Skeletal muscle satellite cell (primary cell): Measurements from ENCODE around the gene CGB8.
"Not testable (repeated sequence)": the region's sequence is repeated elsewhere in the genome, so short reads cannot be mapped to it uniquely, and the experiment has no call there.

Experiments used
- H3K27me3 ChIP-seq: 2 replicates; pipeline ENCODE4 v1.7.0; 2013; ENCODE audit warnings: low read length; ENCODE audit not compliant: control insufficient read depth, insufficient read depth
- H3K36me3 ChIP-seq: 2 replicates; pipeline ENCODE4 v1.7.0; 2013; ENCODE audit warnings: mild to moderate bottlenecking, control low read depth, low read length; ENCODE audit not compliant: insufficient read depth
- H3K4me1 ChIP-seq: 2 replicates; pipeline ENCODE4 v1.7.0; 2013; ENCODE audit warnings: low read length; ENCODE audit not compliant: control insufficient read depth, insufficient read depth
- H3K4me2 ChIP-seq: 2 replicates; pipeline ENCODE4 v1.7.0; 2013; ENCODE audit warnings: mild to moderate bottlenecking, low read length
- H3K4me3 ChIP-seq: 2 replicates; pipeline ENCODE4 v1.7.0; 2013; ENCODE audit warnings: low read length
- H3K9ac ChIP-seq: 2 replicates; pipeline ENCODE4 v1.7.0; 2013; ENCODE audit warnings: mild to moderate bottlenecking, low read depth, low read length, moderate library complexity
- H3K9me3 ChIP-seq: replicated peaks from 2 replicates; pipeline ENCODE4 v1.7.0; 2013; ENCODE audit warnings: mild to moderate bottlenecking, control low read depth, low read length

Gene CGB8

DNA sequence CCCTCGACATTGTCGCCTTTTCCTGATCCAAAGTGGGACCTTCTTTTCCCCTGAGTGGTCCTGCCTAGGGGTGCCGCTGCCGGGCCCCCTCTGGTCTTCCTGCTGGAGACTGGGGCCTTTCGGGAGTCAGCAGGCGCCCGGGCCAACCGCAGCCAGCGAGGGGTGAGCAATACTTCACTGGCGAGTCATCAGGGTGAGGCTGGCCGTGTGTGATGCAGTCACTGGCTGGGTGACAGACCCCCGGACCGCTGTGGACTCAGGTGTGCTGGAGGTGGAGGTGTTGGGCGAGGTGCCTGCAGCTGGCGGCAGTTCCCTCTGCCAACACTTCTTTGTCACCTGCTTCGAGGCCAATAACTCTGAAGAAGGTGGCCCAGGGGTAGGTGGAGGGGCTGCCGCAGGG lies 6.7 kb downstream of the CGB8 start:
- no peaks in the 10 kb centered on the region for H3K9me3 ChIP-seq
- no peak overlapping the region for H3K4me3 ChIP-seq
- no peaks in the 10 kb centered on the region for H3K36me3 ChIP-seq
- H3K9ac ChIP-seq = no peak overlapping the region
- H3K4me1 ChIP-seq = peaks cover 19% of the 10 kb centered on the region
- no peak overlapping the region for H3K4me2 ChIP-seq
- H3K27me3 ChIP-seq = no peaks in the 10 kb centered on the region

DNA sequence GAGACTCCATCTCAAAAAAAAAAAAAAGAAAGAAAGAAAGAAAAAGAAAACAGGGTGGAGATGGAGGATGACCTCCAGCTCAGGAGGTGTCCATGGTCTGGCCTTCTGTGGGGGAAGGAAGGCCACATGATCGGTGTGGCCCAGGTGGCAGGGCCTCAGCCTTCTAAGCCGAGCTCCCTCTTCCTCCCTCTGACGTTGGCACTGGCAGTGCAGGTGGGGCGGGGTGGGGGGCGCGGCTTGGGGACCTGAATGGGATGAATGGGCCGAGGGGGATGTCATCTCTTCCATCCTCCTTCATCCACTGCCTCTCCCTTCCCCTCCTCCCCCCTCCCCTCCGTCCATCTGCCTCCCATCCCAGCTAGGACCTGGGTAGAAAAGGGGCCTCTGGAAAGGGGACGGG lies 9.2 kb downstream of the CGB8 start:
- H3K27me3 ChIP-seq, H3K36me3 ChIP-seq, H3K4me2 ChIP-seq, H3K9me3 ChIP-seq, H3K9ac ChIP-seq, H3K4me3 ChIP-seq: not testable (repeated sequence)
- H3K4me1 ChIP-seq = peaks cover 19% of the 10 kb centered on the region

DNA sequence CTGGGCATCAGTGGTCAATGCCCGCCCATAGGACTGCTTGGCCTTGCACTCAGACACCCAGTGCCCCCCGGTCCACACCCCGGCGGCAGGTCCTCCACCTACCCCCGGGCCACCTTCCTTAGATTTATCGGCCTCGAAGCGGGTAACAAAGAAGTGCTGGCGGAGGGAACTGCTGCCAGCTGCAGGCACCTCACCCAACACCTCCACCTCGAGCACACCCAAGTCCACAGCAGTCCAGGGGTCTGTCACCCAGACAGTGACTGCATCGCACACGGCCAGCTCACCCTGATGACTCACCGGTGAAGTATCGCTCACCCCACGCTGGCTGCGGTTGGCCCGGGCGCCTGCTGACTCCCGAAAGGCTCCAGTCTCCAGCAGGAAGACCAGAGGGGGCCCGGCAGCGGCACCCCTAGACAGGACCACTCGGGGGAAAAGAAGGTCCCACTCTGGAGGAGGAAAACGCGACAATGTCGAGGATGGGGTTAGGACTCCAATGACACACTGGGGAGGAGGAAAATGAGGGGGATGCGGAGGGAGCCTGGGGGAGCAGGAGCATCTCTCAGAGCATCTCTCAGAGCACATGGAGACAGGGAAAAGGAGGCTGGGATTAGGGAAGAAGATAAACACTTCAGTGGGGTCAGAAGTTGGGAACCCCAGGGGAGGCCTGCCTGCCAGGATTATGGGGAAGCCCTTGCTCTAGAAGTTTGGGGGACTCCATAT lies 10.2 kb downstream of the CGB8 start:
- Histone ChIP-seq H3K4me2 (peak overlapping the region; percentile 8), H3K4me1 (peaks cover 19% of the 10 kb centered on the region)
- H3K36me3 ChIP-seq, H3K27me3 ChIP-seq, H3K9ac ChIP-seq, H3K4me3 ChIP-seq, H3K9me3 ChIP-seq: not testable (repeated sequence)

- H3K36me3 ChIP-seq, H3K4me3 ChIP-seq, H3K4me2 ChIP-seq, H3K9me3 ChIP-seq, H3K27me3 ChIP-seq, H3K9ac ChIP-seq: not testable (repeated sequence)
- peaks cover 19% of the 10 kb centered on the region for H3K4me1 ChIP-seq
These were observed 10.8 kb downstream of the CGB8 start for GRCh38 chr19:49038111-49038510.

GRCh38 chr19:49036815-49037214 lies 12.1 kb downstream of the CGB8 start, which contains the start of gene CGB1:
Gene CGB1, minus strand, starts transcription at chr19:49036895. Its CDS starts 184 bp downstream, at chr19:49036711.
- peaks cover 12% of the 10 kb centered on the region for H3K4me1 ChIP-seq
- not testable (repeated sequence) for H3K9me3 ChIP-seq, H3K4me2 ChIP-seq, H3K36me3 ChIP-seq, H3K27me3 ChIP-seq, H3K4me3 ChIP-seq, H3K9ac ChIP-seq

DNA sequence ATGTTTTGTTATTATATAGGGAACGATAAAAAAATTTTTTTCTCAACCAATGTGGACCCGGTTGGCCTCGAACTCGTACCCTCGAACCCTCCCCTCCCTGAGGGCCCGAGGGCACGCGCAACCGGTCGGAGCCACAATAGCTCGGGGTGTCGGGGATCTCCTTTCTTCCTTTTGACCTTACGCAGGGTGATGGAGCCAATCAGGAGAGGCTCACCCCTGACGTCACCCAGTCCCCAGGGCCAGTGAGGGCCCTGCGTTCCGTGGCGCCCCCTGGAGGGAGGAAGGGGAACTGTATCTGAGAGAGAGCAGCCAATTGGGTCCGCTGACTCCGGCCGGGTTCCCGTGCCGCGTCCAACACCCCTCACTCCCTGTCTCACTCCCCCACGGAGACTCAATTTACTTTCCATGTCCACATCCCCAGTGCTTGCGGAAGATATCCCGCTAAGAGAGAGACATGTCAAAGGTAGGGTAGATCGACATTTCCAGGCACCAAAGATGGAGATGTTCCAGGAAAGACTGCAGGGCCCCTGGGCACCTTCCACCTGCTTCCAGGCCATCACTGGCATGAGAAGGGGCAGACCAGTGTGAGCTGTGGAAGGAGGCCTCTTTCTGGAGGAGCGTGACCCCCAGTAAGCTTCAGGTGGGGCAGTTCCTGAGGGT lies 17.1 kb downstream of the CGB8 start, which contains the start of gene CGB2:
CGB2 (plus strand) TSS at position 249 of the 660 bp plus-strand sequence; CDS start at position 455, 206 bp downstream.
- not testable (repeated sequence) for H3K27me3 ChIP-seq, H3K4me2 ChIP-seq, H3K4me3 ChIP-seq, H3K4me1 ChIP-seq, H3K9me3 ChIP-seq, H3K9ac ChIP-seq, H3K36me3 ChIP-seq

GRCh38 chr19:49030323-49030722 lies 18.6 kb downstream of the CGB8 start:
- not testable (repeated sequence) for H3K4me2 ChIP-seq, H3K4me3 ChIP-seq, H3K9ac ChIP-seq, H3K36me3 ChIP-seq, H3K9me3 ChIP-seq, H3K27me3 ChIP-seq
- peaks cover 11% of the 10 kb centered on the region for H3K4me1 ChIP-seq

DNA sequence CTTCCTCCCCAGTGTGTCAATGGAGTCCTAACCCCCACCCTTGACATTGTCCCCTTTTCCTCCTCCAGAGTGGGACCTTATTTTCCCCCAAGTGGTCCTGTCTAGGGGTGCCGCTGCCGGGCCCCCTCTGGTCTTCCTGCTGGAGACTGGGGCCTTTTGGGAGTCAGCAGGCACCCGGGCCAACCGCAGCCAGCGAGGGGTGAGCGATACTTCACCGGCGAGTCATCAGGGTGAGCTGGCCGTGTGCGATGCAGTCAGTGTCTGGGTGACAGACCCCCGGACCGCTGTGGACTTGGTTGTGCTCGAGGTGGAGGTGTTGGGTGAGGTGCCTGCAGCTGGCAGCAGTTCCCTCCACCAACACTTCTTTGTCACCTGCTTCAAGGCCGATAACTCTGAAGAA lies 19.2 kb downstream of the CGB8 start:
- H3K27me3 ChIP-seq, H3K9ac ChIP-seq, H3K4me2 ChIP-seq, H3K4me3 ChIP-seq, H3K9me3 ChIP-seq, H3K36me3 ChIP-seq: not testable (repeated sequence)
- H3K4me1 ChIP-seq = peaks cover 11% of the 10 kb centered on the region

- not testable (repeated sequence) for H3K9ac ChIP-seq, H3K4me2 ChIP-seq, H3K9me3 ChIP-seq, H3K36me3 ChIP-seq, H3K27me3 ChIP-seq, H3K4me3 ChIP-seq
- H3K4me1 ChIP-seq = peaks cover 11% of the 10 kb centered on the region
These were observed 20.2 kb downstream of the CGB8 start for GRCh38 chr19:49028686-49029085.

- H3K36me3 ChIP-seq, H3K4me3 ChIP-seq, H3K9me3 ChIP-seq, H3K27me3 ChIP-seq, H3K9ac ChIP-seq, H3K4me2 ChIP-seq: not testable (repeated sequence)
- peaks cover 11% of the 10 kb centered on the region for H3K4me1 ChIP-seq
These were observed 23.3 kb downstream of the CGB8 start for GRCh38 chr19:49025599-49025998.

DNA sequence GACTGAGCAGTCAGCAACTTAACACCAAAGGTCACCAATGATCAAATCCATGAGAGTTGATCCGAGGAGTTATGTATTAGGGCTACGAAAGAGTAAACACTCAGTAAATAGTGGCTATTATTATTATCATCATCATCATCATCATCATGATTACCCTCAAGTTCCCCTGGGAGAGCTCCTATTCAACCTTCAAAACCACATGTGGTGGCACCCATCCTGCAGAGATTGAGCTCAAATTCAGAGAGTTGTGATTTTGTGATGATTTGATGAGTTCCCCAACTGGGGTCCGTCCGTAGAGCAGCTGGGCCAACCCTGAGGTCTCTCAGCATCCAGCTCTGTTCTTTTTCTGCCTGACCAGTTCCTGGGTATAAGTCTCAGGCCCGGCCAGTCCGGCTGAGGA lies 23.8 kb downstream of the CGB8 start:
- not testable (repeated sequence) for H3K27me3 ChIP-seq, H3K9me3 ChIP-seq, H3K36me3 ChIP-seq, H3K4me2 ChIP-seq, H3K9ac ChIP-seq, H3K4me3 ChIP-seq
- H3K4me1 ChIP-seq = peaks cover 11% of the 10 kb centered on the region

- H3K4me1 ChIP-seq = not testable (repeated sequence)
These were observed 24.7 kb downstream of the CGB8 start, which contains the start of gene CGB3 for GRCh38 chr19:49024233-49024632. Gene CGB3, minus strand, starts transcription at chr19:49024333. Its CDS starts 362 bp downstream, at chr19:49023971.

More at GRCh38 chr19:49024233-49024632, 24.7 kb downstream of the CGB8 start, which contains the start of gene CGB3:
- H3K27me3 ChIP-seq, H3K9me3 ChIP-seq, H3K9ac ChIP-seq, H3K4me3 ChIP-seq, H3K4me2 ChIP-seq, H3K36me3 ChIP-seq: not testable (repeated sequence)
